HG02870 (cell line): ENCODE data around the gene PLIN3.
A peak's percentile ranks its signal among the peaks of the same experiment; 100 is the strongest.
"Not testable (repeated sequence)": the region's sequence is repeated elsewhere in the genome, so short reads cannot be mapped to it uniquely, and the experiment has no call there.

Experiments
- ATAC-seq: cut with Tn5 transposase; IDR thresholded peaks from one replicate; pipeline ENCODE4 v1.9.1; 2021; ENCODE audit warnings: mild to moderate bottlenecking, moderate library complexity; ENCODE audit not compliant: unreplicated experiment

Gene PLIN3

GRCh38 chr19:4814625-4815425 lies 52.6 kb downstream of the PLIN3 start:
- no peak for ATAC-seq

GRCh38 chr19:4811328-4812131 lies 55.9 kb downstream of the PLIN3 start:
- ATAC-seq: no peak

- ATAC-seq: no peak
Observed at GRCh38 chr19:4807188-4807587, 60.3 kb downstream of the PLIN3 start.

GRCh38 chr19:4806384-4806783 lies 61.1 kb downstream of the PLIN3 start:
- ATAC-seq: no peak

GRCh38 chr19:4805140-4805539 lies 62.3 kb downstream of the PLIN3 start:
- not testable (repeated sequence) for ATAC-seq

- ATAC-seq: no peak
Observed at GRCh38 chr19:4803736-4804695, 63.5 kb downstream of the PLIN3 start.

- ATAC-seq: no peak
Observed at GRCh38 chr19:4802711-4803110, 64.8 kb downstream of the PLIN3 start.

- ATAC-seq: no peak
Observed at GRCh38 chr19:4801085-4801619, 66.3 kb downstream of the PLIN3 start.

GRCh38 chr19:4800591-4801081 lies 66.8 kb downstream of the PLIN3 start:
- no peak for ATAC-seq

GRCh38 chr19:4795400-4795799 lies 72.1 kb downstream of the PLIN3 start:
- no peak for ATAC-seq

GRCh38 chr19:4794971-4795370 lies 72.5 kb downstream of the PLIN3 start:
- no peak for ATAC-seq

GRCh38 chr19:4793278-4793677 lies 74.2 kb downstream of the PLIN3 start:
- not testable (repeated sequence) for ATAC-seq

- ATAC-seq: not testable (repeated sequence)
Observed at GRCh38 chr19:4792866-4793195, 74.6 kb downstream of the PLIN3 start.

- ATAC-seq: not testable (repeated sequence)
Observed at GRCh38 chr19:4792019-4792865, 75.2 kb downstream of the PLIN3 start.

- ATAC-seq: peak; percentile 91
Observed at GRCh38 chr19:4791183-4792018, 76.1 kb downstream of the PLIN3 start, which contains the start of gene FEM1A. TSS of gene FEM1A (plus strand) at chr19:4791734. CDS start at chr19:4791855, 121 bp downstream.
